ENCODE measurements around the gene DDX39B.

The DDX39B gene

GRCh38 chr6:31541059-31541657, 645 bp downstream of the DDX39B start:
- peak overlapping the region; percentile 81 for H3K4me3 ChIP-seq (ENCODE audit: low read depth, low read length, poor library complexity, severe bottlenecking)
- no peaks in the 10 kb centered on the region for H3F3A ChIP-seq (ENCODE audit: insufficient read depth, low read length)
- H3K4me2 ChIP-seq (ENCODE audit: low read length): peak overlapping the region; percentile 87
- TF ChIP-seq CTCF (IDR thresholded peaks at IDR 0.05; ENCODE audit: low read length): no peak
- no peak for TF ChIP-seq EZH2 (IDR thresholded peaks at IDR 0.05; ENCODE audit: borderline replicate concordance, low read length)
- peak overlapping the region; percentile 84 for H3K27ac ChIP-seq (ENCODE audit: low read depth, low read length, poor library complexity, severe bottlenecking)
- H3K36me3 ChIP-seq (ENCODE audit: insufficient read depth, low read length): peaks cover 50% of the 10 kb centered on the region
- no peaks in the 10 kb centered on the region for H4K20me1 ChIP-seq (ENCODE audit: insufficient read depth, low read length)
- no peaks in the 10 kb centered on the region for H3K27me3 ChIP-seq (ENCODE audit: insufficient read depth, low read length)
- H3K9ac ChIP-seq (ENCODE audit: low read length): peak overlapping the region; percentile 91
- H3K9me3 ChIP-seq (ENCODE audit: low read length): no peaks in the 10 kb centered on the region
- no peaks in the 10 kb centered on the region for H3K9me2 ChIP-seq (ENCODE audit: low read depth, low read length)
- peaks cover 51% of the 10 kb centered on the region for H3K4me1 ChIP-seq (ENCODE audit: insufficient read depth, low read length, severe bottlenecking)
- peaks cover 39% of the 10 kb centered on the region for H3K79me2 ChIP-seq (ENCODE audit: insufficient read depth, low read length)
- no peak overlapping the region for H2AFZ ChIP-seq (ENCODE audit: low read length)

- Histone ChIP-seq H3K4me2 (ENCODE audit: low read length) (peak overlapping the region; percentile 87), H3K9ac (ENCODE audit: low read length) (peak overlapping the region; percentile 91), H3K27ac (ENCODE audit: low read depth, low read length, poor library complexity, severe bottlenecking) (peak overlapping the region; percentile 84), H3K36me3 (ENCODE audit: insufficient read depth, low read length) (peaks cover 55% of the 10 kb centered on the region), H3K9me3 (ENCODE audit: low read length) (no peaks in the 10 kb centered on the region), H2AFZ (ENCODE audit: low read length) (no peak overlapping the region), H3K9me2 (ENCODE audit: low read depth, low read length) (no peaks in the 10 kb centered on the region), H3F3A (ENCODE audit: insufficient read depth, low read length) (no peaks in the 10 kb centered on the region), H3K27me3 (ENCODE audit: insufficient read depth, low read length) (no peaks in the 10 kb centered on the region), H3K79me2 (ENCODE audit: insufficient read depth, low read length) (peaks cover 39% of the 10 kb centered on the region), H3K4me3 (ENCODE audit: low read depth, low read length, poor library complexity, severe bottlenecking) (peak overlapping the region; percentile 81), H4K20me1 (ENCODE audit: insufficient read depth, low read length) (no peaks in the 10 kb centered on the region), H3K4me1 (ENCODE audit: insufficient read depth, low read length, severe bottlenecking) (peaks cover 46% of the 10 kb centered on the region)
- TF ChIP-seq EZH2 (IDR thresholded peaks at IDR 0.05; ENCODE audit: borderline replicate concordance, low read length): no peak
- TF ChIP-seq CTCF (IDR thresholded peaks at IDR 0.05; ENCODE audit: low read length): no peak
These were observed 1.2 kb downstream of the DDX39B start for GRCh38 chr6:31540640-31541039.

GRCh38 chr6:31538805-31539400, 2.9 kb downstream of the DDX39B start:
- no peaks in the 10 kb centered on the region for H3K27me3 ChIP-seq (ENCODE audit: insufficient read depth, low read length)
- H3K4me2 ChIP-seq (ENCODE audit: low read length): peak overlapping the region; percentile 87
- H3K27ac ChIP-seq (ENCODE audit: low read depth, low read length, poor library complexity, severe bottlenecking): no peak overlapping the region
- peaks cover 39% of the 10 kb centered on the region for H3K79me2 ChIP-seq (ENCODE audit: insufficient read depth, low read length)
- H3K9me3 ChIP-seq (ENCODE audit: low read length): no peaks in the 10 kb centered on the region
- H4K20me1 ChIP-seq (ENCODE audit: insufficient read depth, low read length): no peaks in the 10 kb centered on the region
- H3K9me2 ChIP-seq (ENCODE audit: low read depth, low read length): no peaks in the 10 kb centered on the region
- peak overlapping the region; percentile 81 for H3K4me3 ChIP-seq (ENCODE audit: low read depth, low read length, poor library complexity, severe bottlenecking)
- peaks cover 35% of the 10 kb centered on the region for H3K4me1 ChIP-seq (ENCODE audit: insufficient read depth, low read length, severe bottlenecking)
- no peaks in the 10 kb centered on the region for H3F3A ChIP-seq (ENCODE audit: insufficient read depth, low read length)
- H2AFZ ChIP-seq (ENCODE audit: low read length): no peak overlapping the region
- H3K9ac ChIP-seq (ENCODE audit: low read length): no peak overlapping the region; the same call in 1 of the 2 replicates
- peaks cover 72% of the 10 kb centered on the region for H3K36me3 ChIP-seq (ENCODE audit: insufficient read depth, low read length)
- TF ChIP-seq EZH2 (IDR thresholded peaks at IDR 0.05; ENCODE audit: borderline replicate concordance, low read length) (no peak), CTCF (IDR thresholded peaks at IDR 0.05; ENCODE audit: low read length) (no peak)
